WTC11 (cell line): ENCODE results near the gene PIGN. TPM values are rescaled to one million over a fixed set of nuclear protein-coding genes. Genes with fewer than 3 reads are reported as not detected.

Experiments
- ATAC-seq: fragments of 200-7000 bp; cut with Tn5 transposase; 2 replicates; pipeline ENCODE4 v1.10.0; 2021; ENCODE audit warnings: mild to moderate bottlenecking, moderate library complexity
- CTCF ChIA-PET: fragments of 300-600 bp; sonication (Branson Sonifier 250); formaldehyde crosslinking; loops from one replicate; lab custom pipeline; 2021; ENCODE audit warnings: antibody characterized with exemption; lab: Charles Lee
- POLR2A ChIA-PET: fragments of 350-600 bp; sonication (Branson Sonifier 250); formaldehyde crosslinking; loops from one replicate; lab custom pipeline; 2021; ENCODE audit warnings: antibody characterized with exemption; lab: Charles Lee
- DNase-seq: peaks from one replicate; pipeline ENCODE4 v3.0.0; 2021; ENCODE audit warnings: low spot score
- H3K27ac Mint-ChIP-seq: 2 replicates; pipeline ENCODE4 v1.8.0; 2021; ENCODE audit warnings: mixed read lengths
- H3K27me3 Mint-ChIP-seq: 2 replicates; pipeline ENCODE4 v1.8.0; 2021; ENCODE audit warnings: low read depth, mild to moderate bottlenecking, moderate library complexity, mixed read lengths
- H3K36me3 Mint-ChIP-seq: 2 replicates; pipeline ENCODE4 v1.8.0; 2021; ENCODE audit warnings: mixed read lengths
- H3K4me1 Mint-ChIP-seq: 2 replicates; pipeline ENCODE4 v1.8.0; 2022; ENCODE audit warnings: mixed read lengths
- H3K4me3 Mint-ChIP-seq: 2 replicates; pipeline ENCODE4 v1.8.0; 2021; ENCODE audit warnings: mild to moderate bottlenecking, moderate library complexity, mixed read lengths
- H3K9me3 Mint-ChIP-seq: 2 replicates; pipeline ENCODE4 v1.8.0; 2021; ENCODE audit warnings: mixed read lengths
- ATF1 ChIP-seq: sonication (generic); formaldehyde crosslinking; IDR thresholded peaks from 2 replicates; pipeline ENCODE4 v1.8.1; 2023; ENCODE audit warnings: mild to moderate bottlenecking, moderate library complexity, missing genetic modification reagents
- ATF3 ChIP-seq: sonication (generic); formaldehyde crosslinking; conservative IDR thresholded peaks from 2 replicates; pipeline ENCODE4 v1.8.1; 2022; ENCODE audit warnings: mild to moderate bottlenecking, missing genetic modification reagents
- CREM ChIP-seq: sonication (generic); formaldehyde crosslinking; IDR thresholded peaks from 2 replicates; pipeline ENCODE4 v1.8.1; 2022; ENCODE audit warnings: mild to moderate bottlenecking, missing genetic modification reagents, moderate library complexity
- E2F5 ChIP-seq: sonication (generic); formaldehyde crosslinking; IDR thresholded peaks from 2 replicates; pipeline ENCODE4 v1.8.1; 2022; ENCODE audit warnings: mild to moderate bottlenecking, moderate library complexity, missing genetic modification reagents
- EMX1 ChIP-seq: fragments of 250-450 bp; sonication (Bioruptor Pico); IDR thresholded peaks from 2 replicates; pipeline ENCODE4 v1.8.0; 2021; ENCODE audit warnings: mild to moderate bottlenecking
- ESRRA ChIP-seq: sonication (generic); formaldehyde crosslinking; IDR thresholded peaks from 2 replicates; pipeline ENCODE4 v1.8.1; 2022; ENCODE audit warnings: mild to moderate bottlenecking, missing genetic modification reagents, borderline replicate concordance
- FOXJ3 ChIP-seq: sonication (generic); formaldehyde crosslinking; IDR thresholded peaks from 2 replicates; pipeline ENCODE4 v1.9.0; 2021; ENCODE audit warnings: missing genetic modification reagents, mild to moderate bottlenecking, borderline replicate concordance
- GTF2I ChIP-seq: fragments of 250-450 bp; sonication (Bioruptor Pico); conservative IDR thresholded peaks from 2 replicates; pipeline ENCODE4 v1.4.0; 2021; ENCODE audit warnings: mild to moderate bottlenecking
- JAZF1 ChIP-seq: fragments of 250-450 bp; sonication (Bioruptor Pico); IDR thresholded peaks from 2 replicates; pipeline ENCODE4 v1.9.0; 2021; ENCODE audit warnings: moderate library complexity, mild to moderate bottlenecking, inconsistent platforms
- JUN ChIP-seq: sonication (generic); formaldehyde crosslinking; IDR thresholded peaks from 2 replicates; pipeline ENCODE4 v1.8.0; 2023; ENCODE audit warnings: mild to moderate bottlenecking, missing genetic modification reagents
- MAX ChIP-seq: sonication (generic); formaldehyde crosslinking; IDR thresholded peaks from 2 replicates; pipeline ENCODE4 v1.8.0; 2022; ENCODE audit warnings: mild to moderate bottlenecking, missing genetic modification reagents
- NFYB ChIP-seq: sonication (generic); formaldehyde crosslinking; conservative IDR thresholded peaks from 2 replicates; pipeline ENCODE4 v1.8.0; 2022; ENCODE audit warnings: low read depth, missing genetic modification reagents
- RORB ChIP-seq: fragments of 250-450 bp; sonication (Bioruptor Pico); IDR thresholded peaks from 2 replicates; pipeline ENCODE4 v1.9.0; 2021; ENCODE audit warnings: mild to moderate bottlenecking
- SMAD4 ChIP-seq: sonication (generic); formaldehyde crosslinking; IDR thresholded peaks from 2 replicates; pipeline ENCODE4 v1.8.0; 2022; ENCODE audit warnings: mild to moderate bottlenecking, missing genetic modification reagents
- USF2 ChIP-seq: sonication (generic); formaldehyde crosslinking; IDR thresholded peaks from 2 replicates; pipeline ENCODE4 v1.8.1; 2023; ENCODE audit warnings: mild to moderate bottlenecking, missing genetic modification reagents, moderate library complexity
- ZBTB43 ChIP-seq: sonication (generic); formaldehyde crosslinking; IDR thresholded peaks from 2 replicates; pipeline ENCODE4 v1.8.1; 2023; ENCODE audit warnings: mild to moderate bottlenecking, missing genetic modification reagents
- ZNF263 ChIP-seq: sonication (generic); formaldehyde crosslinking; IDR thresholded peaks from 2 replicates; pipeline ENCODE4 v1.8.1; 2022; ENCODE audit warnings: low read depth, mild to moderate bottlenecking, moderate library complexity, missing genetic modification reagents
- ZNF396 ChIP-seq: fragments of 250-450 bp; sonication (Bioruptor Pico); IDR thresholded peaks from 2 replicates; pipeline ENCODE4 v1.8.0; 2021; ENCODE audit warnings: mild to moderate bottlenecking, moderate library complexity, borderline replicate concordance
- ZNF416 ChIP-seq: fragments of 250-450 bp; sonication (Bioruptor Pico); IDR thresholded peaks from 2 replicates; pipeline ENCODE4 v1.9.0; 2021; ENCODE audit warnings: mild to moderate bottlenecking, inconsistent platforms
- ZNF423 ChIP-seq: fragments of 250-450 bp; sonication (Bioruptor Pico); IDR thresholded peaks from 2 replicates; pipeline ENCODE4 v2.1.2; 2022; ENCODE audit warnings: mild to moderate bottlenecking, moderate library complexity
- total RNA-seq: library from RNA; stranded (reverse); gene quantifications from 3 replicates; pipeline ENCODE4 v1.2.3, GENCODE V29; 2021
- TF ChIP-seq, protein P1 (sequence below): sonication (generic); formaldehyde crosslinking; IDR thresholded peaks from 2 replicates; pipeline ENCODE4 v1.8.1; 2022; ENCODE audit warnings: mild to moderate bottlenecking, missing genetic modification reagents, moderate library complexity, borderline replicate concordance
- TF ChIP-seq, protein P2 (sequence below): fragments of 250-450 bp; sonication (Bioruptor Pico); IDR thresholded peaks from 2 replicates; pipeline ENCODE4 v1.9.0; 2021; ENCODE audit warnings: mild to moderate bottlenecking
- TF ChIP-seq, protein P3 (sequence below): sonication (generic); formaldehyde crosslinking; IDR thresholded peaks from 2 replicates; pipeline ENCODE4 v1.8.1; 2022; ENCODE audit warnings: missing genetic modification reagents, borderline replicate concordance
- TF ChIP-seq, protein P4 (sequence below): fragments of 250-450 bp; sonication (Bioruptor Pico); IDR thresholded peaks from 2 replicates; pipeline ENCODE4 v1.9.0; 2021; ENCODE audit warnings: moderate library complexity, mild to moderate bottlenecking, inconsistent platforms, borderline replicate concordance
- TF ChIP-seq, protein P5 (sequence below): sonication (generic); formaldehyde crosslinking; IDR thresholded peaks from 2 replicates; pipeline ENCODE4 v1.8.1; 2022; ENCODE audit warnings: low read depth, missing genetic modification reagents, borderline replicate concordance

Gene PIGN
- total RNA-seq, 1 experiment from 2014 or later: 23.4 TPM

DNA sequence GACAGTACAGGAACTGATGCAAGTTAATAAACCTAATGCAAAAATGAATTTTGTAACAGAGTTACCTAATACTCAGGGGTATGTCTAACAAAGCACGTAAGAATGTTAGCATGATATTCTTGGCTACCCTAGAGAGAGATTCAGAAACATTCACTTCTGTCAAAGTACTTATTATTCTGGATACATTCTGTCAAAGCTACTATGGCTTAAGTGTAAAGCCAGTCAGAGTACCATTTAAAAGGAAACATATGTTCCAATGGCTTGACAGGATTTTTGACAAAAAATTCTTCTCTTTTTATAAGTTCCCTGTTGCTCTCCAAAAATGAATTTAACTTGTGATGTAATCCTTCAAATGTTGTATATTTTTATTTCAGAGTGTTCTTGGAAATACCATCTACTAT lies 85.5 kb downstream of the PIGN start (continued):
- TF ChIP-seq, protein P1, sequence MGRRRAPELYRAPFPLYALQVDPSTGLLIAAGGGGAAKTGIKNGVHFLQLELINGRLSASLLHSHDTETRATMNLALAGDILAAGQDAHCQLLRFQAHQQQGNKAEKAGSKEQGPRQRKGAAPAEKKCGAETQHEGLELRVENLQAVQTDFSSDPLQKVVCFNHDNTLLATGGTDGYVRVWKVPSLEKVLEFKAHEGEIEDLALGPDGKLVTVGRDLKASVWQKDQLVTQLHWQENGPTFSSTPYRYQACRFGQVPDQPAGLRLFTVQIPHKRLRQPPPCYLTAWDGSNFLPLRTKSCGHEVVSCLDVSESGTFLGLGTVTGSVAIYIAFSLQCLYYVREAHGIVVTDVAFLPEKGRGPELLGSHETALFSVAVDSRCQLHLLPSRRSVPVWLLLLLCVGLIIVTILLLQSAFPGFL: no peak
- TF ChIP-seq, protein P2, sequence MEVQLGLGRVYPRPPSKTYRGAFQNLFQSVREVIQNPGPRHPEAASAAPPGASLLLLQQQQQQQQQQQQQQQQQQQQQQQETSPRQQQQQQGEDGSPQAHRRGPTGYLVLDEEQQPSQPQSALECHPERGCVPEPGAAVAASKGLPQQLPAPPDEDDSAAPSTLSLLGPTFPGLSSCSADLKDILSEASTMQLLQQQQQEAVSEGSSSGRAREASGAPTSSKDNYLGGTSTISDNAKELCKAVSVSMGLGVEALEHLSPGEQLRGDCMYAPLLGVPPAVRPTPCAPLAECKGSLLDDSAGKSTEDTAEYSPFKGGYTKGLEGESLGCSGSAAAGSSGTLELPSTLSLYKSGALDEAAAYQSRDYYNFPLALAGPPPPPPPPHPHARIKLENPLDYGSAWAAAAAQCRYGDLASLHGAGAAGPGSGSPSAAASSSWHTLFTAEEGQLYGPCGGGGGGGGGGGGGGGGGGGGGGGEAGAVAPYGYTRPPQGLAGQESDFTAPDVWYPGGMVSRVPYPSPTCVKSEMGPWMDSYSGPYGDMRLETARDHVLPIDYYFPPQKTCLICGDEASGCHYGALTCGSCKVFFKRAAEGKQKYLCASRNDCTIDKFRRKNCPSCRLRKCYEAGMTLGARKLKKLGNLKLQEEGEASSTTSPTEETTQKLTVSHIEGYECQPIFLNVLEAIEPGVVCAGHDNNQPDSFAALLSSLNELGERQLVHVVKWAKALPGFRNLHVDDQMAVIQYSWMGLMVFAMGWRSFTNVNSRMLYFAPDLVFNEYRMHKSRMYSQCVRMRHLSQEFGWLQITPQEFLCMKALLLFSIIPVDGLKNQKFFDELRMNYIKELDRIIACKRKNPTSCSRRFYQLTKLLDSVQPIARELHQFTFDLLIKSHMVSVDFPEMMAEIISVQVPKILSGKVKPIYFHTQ (CRISPR knock-in tag): no peak
- TF ChIP-seq FOXJ3 (CRISPR knock-in tag): no peak
- TF ChIP-seq, protein P3, sequence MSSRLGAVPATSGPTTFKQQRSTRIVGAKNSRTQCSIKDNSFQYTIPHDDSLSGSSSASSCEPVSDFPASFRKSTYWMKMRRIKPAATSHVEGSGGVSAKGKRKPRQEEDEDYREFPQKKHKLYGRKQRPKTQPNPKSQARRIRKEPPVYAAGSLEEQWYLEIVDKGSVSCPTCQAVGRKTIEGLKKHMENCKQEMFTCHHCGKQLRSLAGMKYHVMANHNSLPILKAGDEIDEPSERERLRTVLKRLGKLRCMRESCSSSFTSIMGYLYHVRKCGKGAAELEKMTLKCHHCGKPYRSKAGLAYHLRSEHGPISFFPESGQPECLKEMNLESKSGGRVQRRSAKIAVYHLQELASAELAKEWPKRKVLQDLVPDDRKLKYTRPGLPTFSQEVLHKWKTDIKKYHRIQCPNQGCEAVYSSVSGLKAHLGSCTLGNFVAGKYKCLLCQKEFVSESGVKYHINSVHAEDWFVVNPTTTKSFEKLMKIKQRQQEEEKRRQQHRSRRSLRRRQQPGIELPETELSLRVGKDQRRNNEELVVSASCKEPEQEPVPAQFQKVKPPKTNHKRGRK (CRISPR knock-in tag): no peak
- TF ChIP-seq ESRRA (CRISPR knock-in tag): no peak
- no peak for TF ChIP-seq NFYB (CRISPR knock-in tag)
- TF ChIP-seq EMX1 (CRISPR knock-in tag): no peak
- TF ChIP-seq SMAD4: no peak
- TF ChIP-seq USF2: no peak
- TF ChIP-seq, protein P4, sequence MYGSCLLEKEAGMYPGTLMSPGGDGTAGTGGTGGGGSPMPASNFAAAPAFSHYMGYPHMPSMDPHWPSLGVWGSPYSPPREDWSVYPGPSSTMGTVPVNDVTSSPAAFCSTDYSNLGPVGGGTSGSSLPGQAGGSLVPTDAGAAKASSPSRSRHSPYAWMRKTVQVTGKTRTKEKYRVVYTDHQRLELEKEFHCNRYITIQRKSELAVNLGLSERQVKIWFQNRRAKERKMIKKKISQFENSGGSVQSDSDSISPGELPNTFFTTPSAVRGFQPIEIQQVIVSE (CRISPR knock-in tag): no peak
- TF ChIP-seq JAZF1 (CRISPR knock-in tag): no peak

DNA sequence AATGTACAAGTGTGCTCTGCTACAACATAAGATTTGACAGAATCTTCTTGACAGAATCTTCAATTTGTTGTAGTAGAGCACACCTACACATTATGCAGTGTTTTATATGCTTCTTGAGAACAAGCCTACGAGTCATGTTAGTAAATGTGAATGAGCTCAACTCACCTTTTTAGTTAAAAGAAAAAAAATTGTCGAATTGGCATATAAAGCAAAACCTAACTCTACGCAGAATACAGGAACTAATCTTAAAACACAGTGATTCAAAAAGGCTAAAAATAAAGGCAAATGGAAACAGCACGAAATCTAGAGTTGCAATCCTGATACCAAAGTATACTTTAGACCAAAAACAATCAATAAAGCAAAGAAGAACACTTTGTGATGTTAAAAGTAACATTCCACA lies 87.9 kb downstream of the PIGN start:
- H3K27me3 Mint-ChIP-seq: no peaks in the 10 kb centered on the region
- peaks cover 28% of the 10 kb centered on the region for H3K36me3 Mint-ChIP-seq
- ChIA-PET POLR2A (no interaction called here), CTCF (no interaction called here)
- no peak overlapping the region for H3K4me3 Mint-ChIP-seq
- DNase-seq (no peak), ATAC-seq (no peak)
- peaks cover 8% of the 10 kb centered on the region for H3K4me1 Mint-ChIP-seq
- no peak overlapping the region for H3K27ac Mint-ChIP-seq
- peaks cover 5% of the 10 kb centered on the region for H3K9me3 Mint-ChIP-seq
- TF ChIP-seq, protein P5, sequence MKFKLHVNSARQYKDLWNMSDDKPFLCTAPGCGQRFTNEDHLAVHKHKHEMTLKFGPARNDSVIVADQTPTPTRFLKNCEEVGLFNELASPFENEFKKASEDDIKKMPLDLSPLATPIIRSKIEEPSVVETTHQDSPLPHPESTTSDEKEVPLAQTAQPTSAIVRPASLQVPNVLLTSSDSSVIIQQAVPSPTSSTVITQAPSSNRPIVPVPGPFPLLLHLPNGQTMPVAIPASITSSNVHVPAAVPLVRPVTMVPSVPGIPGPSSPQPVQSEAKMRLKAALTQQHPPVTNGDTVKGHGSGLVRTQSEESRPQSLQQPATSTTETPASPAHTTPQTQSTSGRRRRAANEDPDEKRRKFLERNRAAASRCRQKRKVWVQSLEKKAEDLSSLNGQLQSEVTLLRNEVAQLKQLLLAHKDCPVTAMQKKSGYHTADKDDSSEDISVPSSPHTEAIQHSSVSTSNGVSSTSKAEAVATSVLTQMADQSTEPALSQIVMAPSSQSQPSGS (CRISPR knock-in tag): no peak
- TF ChIP-seq JUN (no peak), ZNF263 (CRISPR knock-in tag) (no peak), CREM (CRISPR knock-in tag) (no peak), ZBTB43 (CRISPR knock-in tag) (no peak), ZNF416 (CRISPR knock-in tag) (no peak), ATF3 (CRISPR knock-in tag) (no peak), ZNF423 (no peak), MAX (CRISPR knock-in tag) (no peak), ZNF396 (CRISPR knock-in tag) (no peak), RORB (CRISPR knock-in tag) (no peak), GTF2I (CRISPR knock-in tag) (no peak), E2F5 (CRISPR knock-in tag) (no peak), ATF1 (CRISPR knock-in tag) (no peak)
- TF ChIP-seq, protein P1: no peak
